Measurements from ENCODE around the gene PRRT1. TPM values are rescaled to one million over a fixed set of nuclear protein-coding genes. Genes with fewer than 3 reads are reported as not detected.
"Not testable (repeated sequence)": the region's sequence is repeated elsewhere in the genome, so short reads cannot be mapped to it uniquely, and the experiment has no call there.

Gene PRRT1
- total and polyA plus RNA-seq, 4 donors, result 0.08 to 0.24 (median 0.19) TPM; not detected in 1

DNA sequence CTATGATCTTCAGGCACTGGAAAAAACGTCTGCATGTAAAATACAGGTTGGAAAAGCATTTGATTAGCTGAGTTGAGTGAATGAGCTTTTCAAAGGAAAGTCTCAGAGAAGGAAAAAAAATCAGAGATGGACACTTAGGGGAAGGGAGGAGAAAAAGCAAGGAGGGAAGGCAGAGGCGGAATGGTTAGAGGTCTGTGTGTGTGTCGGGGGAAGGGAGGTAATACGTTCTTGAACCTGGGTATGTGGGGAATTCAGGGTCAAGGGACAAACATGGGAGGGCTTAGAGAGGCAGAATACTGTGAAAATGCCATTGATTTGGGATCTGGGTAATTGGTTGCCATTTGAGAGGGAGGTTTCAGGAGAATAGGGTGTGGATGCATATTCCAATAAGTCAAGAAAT, 5.1 kb downstream of the PRRT1 start:
- TF ChIP-seq, protein P1, sequence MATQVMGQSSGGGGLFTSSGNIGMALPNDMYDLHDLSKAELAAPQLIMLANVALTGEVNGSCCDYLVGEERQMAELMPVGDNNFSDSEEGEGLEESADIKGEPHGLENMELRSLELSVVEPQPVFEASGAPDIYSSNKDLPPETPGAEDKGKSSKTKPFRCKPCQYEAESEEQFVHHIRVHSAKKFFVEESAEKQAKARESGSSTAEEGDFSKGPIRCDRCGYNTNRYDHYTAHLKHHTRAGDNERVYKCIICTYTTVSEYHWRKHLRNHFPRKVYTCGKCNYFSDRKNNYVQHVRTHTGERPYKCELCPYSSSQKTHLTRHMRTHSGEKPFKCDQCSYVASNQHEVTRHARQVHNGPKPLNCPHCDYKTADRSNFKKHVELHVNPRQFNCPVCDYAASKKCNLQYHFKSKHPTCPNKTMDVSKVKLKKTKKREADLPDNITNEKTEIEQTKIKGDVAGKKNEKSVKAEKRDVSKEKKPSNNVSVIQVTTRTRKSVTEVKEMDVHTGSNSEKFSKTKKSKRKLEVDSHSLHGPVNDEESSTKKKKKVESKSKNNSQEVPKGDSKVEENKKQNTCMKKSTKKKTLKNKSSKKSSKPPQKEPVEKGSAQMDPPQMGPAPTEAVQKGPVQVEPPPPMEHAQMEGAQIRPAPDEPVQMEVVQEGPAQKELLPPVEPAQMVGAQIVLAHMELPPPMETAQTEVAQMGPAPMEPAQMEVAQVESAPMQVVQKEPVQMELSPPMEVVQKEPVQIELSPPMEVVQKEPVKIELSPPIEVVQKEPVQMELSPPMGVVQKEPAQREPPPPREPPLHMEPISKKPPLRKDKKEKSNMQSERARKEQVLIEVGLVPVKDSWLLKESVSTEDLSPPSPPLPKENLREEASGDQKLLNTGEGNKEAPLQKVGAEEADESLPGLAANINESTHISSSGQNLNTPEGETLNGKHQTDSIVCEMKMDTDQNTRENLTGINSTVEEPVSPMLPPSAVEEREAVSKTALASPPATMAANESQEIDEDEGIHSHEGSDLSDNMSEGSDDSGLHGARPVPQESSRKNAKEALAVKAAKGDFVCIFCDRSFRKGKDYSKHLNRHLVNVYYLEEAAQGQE (IDR thresholded peaks at IDR 0.05), result no peak
- TF ChIP-seq EGR1 (IDR thresholded peaks at IDR 0.05; ENCODE audit: low read depth in 2 of 2), result no peak
- TF ChIP-seq CTCF (IDR thresholded peaks at IDR 0.05; ENCODE audit: low read depth, low read length, missing input control), result no peak
- no peak overlapping the region for H3K27ac ChIP-seq (ENCODE audit: low read depth in 1 of 2, low read length in 2 of 2)
- no peaks in the 10 kb centered on the region for H3K36me3 ChIP-seq (ENCODE audit: control insufficient read depth in 4 of 4, insufficient read depth in 3 of 4, low read depth in 1 of 4, low read length in 3 of 4)
- H3K9ac ChIP-seq (ENCODE audit: low read depth in 1 of 2, low read length in 2 of 2), result no peak overlapping the region
- no peak for DNase-seq (ENCODE audit: low spot score)
- H3K4me1 ChIP-seq (ENCODE audit: control insufficient read depth in 4 of 4, insufficient read depth in 4 of 4, low read length in 3 of 4), result no peaks in the 10 kb centered on the region
- 53% methylated on average over 4 of the region's 4 CpGs for WGBS
- peaks cover 0 to 2% (median 0%) of the 10 kb centered on the region in 4 donors for H3K9me3 ChIP-seq (ENCODE audit: control insufficient read depth in 4 of 4, low read length in 3 of 4)
- no peak overlapping the region for H3K4me3 ChIP-seq (ENCODE audit: low read depth in 1 of 3, low read length in 3 of 3)
- peaks cover 0 to 5% (median 0%) of the 10 kb centered on the region in 4 donors for H3K27me3 ChIP-seq (ENCODE audit: control insufficient read depth in 4 of 4, insufficient read depth in 4 of 4, low read length in 3 of 4)

- Histone ChIP-seq H3K27me3 (ENCODE audit: control insufficient read depth in 4 of 4, insufficient read depth in 4 of 4, low read length in 3 of 4) (peaks cover 0 to 5% (median 0%) of the 10 kb centered on the region in 4 donors), H3K36me3 (ENCODE audit: control insufficient read depth in 4 of 4, insufficient read depth in 3 of 4, low read depth in 1 of 4, low read length in 3 of 4) (no peaks in the 10 kb centered on the region), H3K4me1 (ENCODE audit: control insufficient read depth in 4 of 4, insufficient read depth in 4 of 4, low read length in 3 of 4) (no peaks in the 10 kb centered on the region), H3K4me3 (ENCODE audit: low read depth in 1 of 3, low read length in 3 of 3) (no peak overlapping the region), H3K27ac (ENCODE audit: low read depth in 1 of 2, low read length in 2 of 2) (no peak overlapping the region), H3K9me3 (ENCODE audit: control insufficient read depth in 4 of 4, low read length in 3 of 4) (peaks cover 0 to 2% (median 0%) of the 10 kb centered on the region in 4 donors), H3K9ac (ENCODE audit: low read depth in 1 of 2, low read length in 2 of 2) (no peak overlapping the region)
- 91% methylated on average over 1 of the region's 1 CpG for WGBS
- DNase-seq (ENCODE audit: low spot score), result no peak
- TF ChIP-seq, protein P2, sequence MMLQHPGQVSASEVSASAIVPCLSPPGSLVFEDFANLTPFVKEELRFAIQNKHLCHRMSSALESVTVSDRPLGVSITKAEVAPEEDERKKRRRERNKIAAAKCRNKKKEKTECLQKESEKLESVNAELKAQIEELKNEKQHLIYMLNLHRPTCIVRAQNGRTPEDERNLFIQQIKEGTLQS (IDR thresholded peaks at IDR 0.05), result no peak
- TF ChIP-seq EGR1 (IDR thresholded peaks at IDR 0.05; ENCODE audit: low read depth in 2 of 2), result no peak
- TF ChIP-seq CTCF (IDR thresholded peaks at IDR 0.05; ENCODE audit: low read depth, low read length, missing input control), result no peak
- TF ChIP-seq RAD21 (IDR thresholded peaks at IDR 0.05), result no peak
- no peak for TF ChIP-seq HNF4G (IDR thresholded peaks at IDR 0.05)
- TF ChIP-seq RXRA (IDR thresholded peaks at IDR 0.05), result no peak
These were observed 5.5 kb downstream of the PRRT1 start for GRCh38 chr6:32146287-32146686.

DNA sequence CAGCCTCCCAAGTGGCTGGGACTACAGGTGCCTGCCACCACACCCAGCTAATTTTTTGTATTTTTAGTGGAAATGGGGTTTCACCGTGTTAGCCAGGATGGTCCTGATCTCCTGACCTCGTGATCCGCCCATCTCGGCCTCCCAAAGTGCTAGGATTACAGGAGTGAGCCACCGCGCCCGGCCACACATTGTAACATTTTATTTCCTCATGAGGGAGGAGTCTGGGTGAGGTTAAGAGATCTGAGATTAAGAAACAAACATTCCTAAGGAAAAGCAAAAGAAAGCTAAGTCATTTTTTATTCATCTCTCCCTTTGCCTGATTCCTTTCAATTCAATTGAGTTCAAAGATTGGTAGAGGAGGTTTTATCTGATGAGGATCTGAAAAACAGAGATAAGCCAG, 7.5 kb downstream of the PRRT1 start:
- 87% methylated on average over 7 of the region's 7 CpGs for WGBS
- H3K27me3 ChIP-seq (ENCODE audit: control insufficient read depth in 4 of 4, insufficient read depth in 4 of 4, low read length in 3 of 4); H3K27ac ChIP-seq (ENCODE audit: low read depth in 1 of 2, low read length in 2 of 2); DNase-seq (ENCODE audit: low spot score); H3K36me3 ChIP-seq (ENCODE audit: control insufficient read depth in 4 of 4, insufficient read depth in 3 of 4, low read depth in 1 of 4, low read length in 3 of 4); H3K9me3 ChIP-seq (ENCODE audit: control insufficient read depth in 4 of 4, low read length in 3 of 4); H3K4me3 ChIP-seq (ENCODE audit: low read depth in 1 of 3, low read length in 3 of 3); H3K9ac ChIP-seq (ENCODE audit: low read depth in 1 of 2, low read length in 2 of 2); H3K4me1 ChIP-seq (ENCODE audit: control insufficient read depth in 4 of 4, insufficient read depth in 4 of 4, low read length in 3 of 4): not testable (repeated sequence)

Measured in liver (tissue), 9 donors.